GM18508 (cell line): ENCODE results near the gene LRIG1.
A peak's percentile ranks its signal among the peaks of the same experiment; 100 is the strongest.

Source experiments
- ATAC-seq: cut with Tn5 transposase; IDR thresholded peaks from one replicate; pipeline ENCODE4 v1.9.1; 2021; ENCODE audit warnings: moderate number of reproducible peaks; ENCODE audit not compliant: insufficient read depth, unreplicated experiment

LRIG1 gene

GRCh38 chr3:66504850-66505641 lies 4.2 kb upstream of the LRIG1 start:
- no peak for ATAC-seq

DNA sequence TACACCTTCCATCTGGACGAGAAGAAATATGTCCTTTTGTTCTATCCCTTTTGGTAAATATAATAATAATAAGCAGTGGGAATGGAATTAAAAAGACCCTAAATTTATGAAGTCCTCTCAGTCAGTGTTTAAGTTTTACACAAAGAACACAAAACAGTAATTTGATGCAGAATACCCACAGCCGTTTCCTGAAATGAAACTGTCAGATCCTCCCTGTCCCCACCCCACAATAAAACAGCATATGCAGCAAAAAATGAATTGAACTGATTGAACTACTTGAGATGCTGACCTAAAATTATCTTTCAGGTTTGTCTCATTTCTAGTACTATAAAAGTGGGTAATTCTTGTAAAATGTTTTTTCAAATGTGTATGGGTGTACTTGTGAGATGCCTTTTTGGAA lies 2.2 kb upstream of the LRIG1 start:
- no peak for ATAC-seq

DNA sequence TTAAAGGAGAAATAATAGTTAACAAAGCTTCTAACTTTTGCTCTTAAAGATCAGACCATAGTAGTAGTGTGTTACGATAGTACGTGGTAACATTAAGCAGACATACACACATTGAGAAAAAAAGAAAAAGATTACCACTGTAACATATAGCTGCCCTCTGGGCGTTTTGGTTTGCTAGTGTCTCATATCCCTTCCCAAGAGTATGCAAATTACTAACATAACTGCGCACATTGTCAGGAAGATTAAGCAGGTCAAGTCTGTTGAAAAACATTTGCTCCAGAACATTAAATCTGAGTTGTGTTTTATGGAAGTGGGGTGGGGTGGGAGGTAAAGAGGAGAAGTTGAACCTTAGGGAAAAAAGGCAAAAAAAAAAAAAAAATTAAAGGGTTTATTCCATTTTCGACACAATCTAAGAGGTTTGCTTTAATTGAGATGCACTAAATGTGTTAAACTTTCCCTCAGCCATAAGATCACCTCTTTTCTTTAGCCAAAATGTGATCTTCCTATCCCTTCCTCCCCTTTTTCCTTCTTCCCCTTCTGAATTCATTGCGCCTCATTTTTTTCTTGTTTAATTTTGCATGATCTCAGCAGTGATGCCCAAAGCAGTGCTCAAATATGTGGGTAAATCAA lies 1.5 kb upstream of the LRIG1 start:
- no peak for ATAC-seq

GRCh38 chr3:66501483-66502244 lies 842 bp upstream of the LRIG1 start:
- ATAC-seq = no peak

GRCh38 chr3:66499881-66500575 lies 794 bp downstream of the LRIG1 start:
- no peak for ATAC-seq

GRCh38 chr3:66498687-66499621 lies 1.9 kb downstream of the LRIG1 start:
- ATAC-seq = no peak

DNA sequence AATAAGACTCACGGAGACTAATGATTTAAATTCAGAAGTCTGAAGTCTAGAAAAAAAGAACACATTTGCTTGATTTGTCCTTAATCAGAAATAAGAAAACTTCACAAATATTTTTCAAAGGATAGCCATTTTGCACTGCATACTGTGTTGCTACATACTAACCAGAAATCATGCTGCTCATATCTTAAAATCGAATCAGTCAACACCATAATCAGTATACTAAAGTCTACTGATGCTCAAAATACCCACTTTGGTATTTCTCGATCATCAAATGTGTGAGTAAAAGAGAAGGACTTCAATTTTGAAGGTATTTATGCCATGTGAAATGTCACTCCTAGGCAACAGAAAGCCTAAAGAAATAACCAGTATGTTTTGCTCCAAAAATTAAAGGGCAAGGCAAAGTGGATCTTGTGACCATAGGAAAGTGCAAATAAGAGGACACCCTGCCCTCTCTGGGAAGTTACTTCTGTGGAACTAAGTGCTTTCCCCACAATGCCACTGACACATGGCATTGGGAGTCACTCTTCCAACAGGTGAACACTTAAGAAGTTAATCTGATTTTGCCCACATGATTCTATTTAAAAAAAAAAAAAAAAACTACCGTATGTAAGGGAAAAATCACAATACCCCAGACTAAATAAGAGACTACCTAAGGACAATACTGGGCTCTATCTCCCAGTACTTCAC lies 2.7 kb downstream of the LRIG1 start:
- no peak for ATAC-seq

DNA sequence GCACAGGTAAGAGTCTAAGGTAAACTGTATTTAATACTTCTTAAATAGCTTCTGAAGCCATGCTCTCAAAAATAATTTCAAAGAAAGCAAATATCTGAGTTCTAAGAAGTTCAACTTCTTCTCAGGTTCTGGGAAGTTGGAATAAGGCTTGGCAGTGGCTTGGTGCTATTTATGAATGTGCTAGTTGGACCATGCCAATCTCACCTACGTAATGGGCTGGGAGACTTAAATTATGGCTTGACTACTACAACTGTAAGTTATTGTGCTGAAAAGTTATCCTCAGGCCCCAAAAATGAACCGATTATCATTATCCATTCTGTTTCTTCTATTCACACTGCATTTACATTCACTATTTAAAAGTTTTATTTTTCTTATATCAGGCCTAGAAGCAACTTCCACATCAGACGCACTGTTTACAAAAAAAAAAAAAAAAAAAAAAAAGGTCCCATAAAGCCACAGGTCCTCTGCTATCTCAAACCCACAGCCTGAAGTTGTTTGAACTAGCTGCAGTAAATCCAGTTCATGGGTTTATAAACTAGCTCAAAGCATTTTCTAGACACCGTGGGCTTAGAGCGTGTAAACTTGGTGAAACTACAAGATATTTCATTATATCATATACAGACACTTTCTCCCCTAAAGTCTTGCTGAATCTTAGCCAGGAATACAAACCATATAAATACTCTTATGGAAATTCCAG lies 3.4 kb downstream of the LRIG1 start:
- no peak for ATAC-seq

DNA sequence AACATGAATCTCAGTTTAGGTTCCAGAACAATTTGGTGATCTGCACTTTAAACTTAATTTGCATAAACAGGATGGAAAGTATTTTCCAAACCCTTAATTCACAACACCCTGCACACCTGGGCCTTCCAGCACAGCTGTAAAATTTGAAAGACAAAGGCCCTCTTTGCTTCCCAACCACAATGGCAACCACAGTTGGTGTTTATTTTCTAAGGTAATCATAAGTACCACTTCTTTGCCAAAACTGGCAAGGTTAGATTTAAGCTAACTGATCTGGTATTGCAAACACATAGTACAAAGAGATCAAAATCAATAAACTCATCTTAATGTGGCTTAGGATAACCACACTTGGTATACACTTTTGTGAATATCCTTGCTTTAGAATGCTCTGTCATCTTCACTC lies 4.1 kb downstream of the LRIG1 start:
- ATAC-seq = no peak

- ATAC-seq = no peak
These were observed 4.5 kb downstream of the LRIG1 start for GRCh38 chr3:66496301-66496700.

DNA sequence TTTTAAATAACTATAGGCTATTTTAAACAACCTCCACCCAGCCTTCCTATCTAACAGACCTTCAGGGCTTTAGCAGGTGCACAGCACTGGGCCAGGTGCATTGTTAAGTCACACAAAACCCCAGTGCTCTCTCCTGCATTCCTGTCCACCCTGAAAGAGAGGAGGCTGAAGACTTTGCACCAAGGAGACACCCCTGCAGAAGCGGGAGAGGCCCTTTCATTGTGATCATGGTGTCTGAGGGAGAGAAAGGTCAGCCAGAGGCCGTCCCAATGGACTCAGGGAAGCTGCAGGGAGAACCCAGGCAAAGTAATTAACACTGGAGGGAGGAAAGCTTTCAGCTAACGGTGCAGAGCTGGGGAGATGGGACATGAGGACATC lies 5.2 kb downstream of the LRIG1 start:
- ATAC-seq = no peak

DNA sequence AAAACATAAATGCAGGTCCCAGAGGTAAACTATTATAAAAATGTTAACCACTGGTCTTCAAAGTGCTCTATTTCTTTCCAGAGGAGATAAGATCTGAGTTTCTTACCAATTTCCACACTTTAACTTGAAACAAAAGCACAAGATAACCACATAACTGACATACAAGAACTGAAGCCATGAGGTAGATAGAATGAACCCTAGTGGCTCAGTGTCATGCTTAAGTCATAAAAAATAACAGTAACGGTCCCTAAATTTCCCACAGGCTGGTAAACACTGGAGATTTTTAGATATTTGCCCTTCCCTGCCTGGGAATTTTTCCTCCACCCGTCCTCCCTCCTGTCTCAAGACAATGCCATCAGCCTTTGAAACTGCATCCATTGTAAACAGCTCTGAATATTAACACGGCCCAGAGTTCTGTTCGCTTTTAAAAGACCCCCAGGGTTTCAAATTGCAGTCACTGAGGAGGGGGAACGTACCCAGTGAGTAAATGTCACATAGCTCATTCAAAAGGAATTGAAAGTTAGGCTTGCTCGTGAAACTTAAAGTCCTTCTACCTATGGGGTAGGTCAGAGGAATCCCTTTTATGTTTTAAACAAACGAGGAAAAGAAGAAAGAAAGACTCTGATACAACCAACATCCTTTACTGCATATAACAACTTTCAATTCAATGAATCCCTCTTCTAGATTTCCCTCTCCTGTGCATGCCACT lies 5.7 kb downstream of the LRIG1 start:
- ATAC-seq = no peak

DNA sequence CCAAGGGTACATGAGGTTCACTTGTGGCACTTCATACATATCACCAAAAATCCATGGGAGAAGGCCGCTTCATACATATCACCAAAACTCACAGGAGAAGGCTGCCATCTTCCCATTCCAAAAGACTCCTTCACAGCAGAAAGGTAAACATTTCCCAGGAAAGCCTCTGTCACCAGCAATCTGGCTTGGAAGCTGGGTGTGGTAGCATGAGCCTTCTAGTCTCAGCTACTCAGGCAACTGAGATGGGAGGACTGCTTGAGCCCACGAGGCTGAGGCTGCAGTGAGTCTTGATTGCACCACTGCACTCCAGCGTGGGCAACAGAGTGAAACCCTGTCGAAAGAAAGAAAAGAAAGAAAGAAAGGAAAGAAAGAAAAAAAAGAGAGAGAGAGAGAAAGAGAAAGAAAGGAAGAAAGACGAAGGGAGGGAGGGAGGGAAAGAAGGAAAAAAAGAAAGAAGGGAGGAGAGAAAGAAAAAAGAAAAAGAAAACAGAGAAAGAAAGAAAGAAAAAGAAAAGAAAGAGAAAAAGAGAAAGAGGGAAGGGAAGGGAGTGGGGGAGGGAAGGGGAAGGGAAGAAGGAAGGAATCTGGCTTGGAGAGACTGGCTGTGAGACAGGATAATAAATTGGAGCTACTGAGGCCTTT lies 7.2 kb downstream of the LRIG1 start:
- no peak for ATAC-seq

DNA sequence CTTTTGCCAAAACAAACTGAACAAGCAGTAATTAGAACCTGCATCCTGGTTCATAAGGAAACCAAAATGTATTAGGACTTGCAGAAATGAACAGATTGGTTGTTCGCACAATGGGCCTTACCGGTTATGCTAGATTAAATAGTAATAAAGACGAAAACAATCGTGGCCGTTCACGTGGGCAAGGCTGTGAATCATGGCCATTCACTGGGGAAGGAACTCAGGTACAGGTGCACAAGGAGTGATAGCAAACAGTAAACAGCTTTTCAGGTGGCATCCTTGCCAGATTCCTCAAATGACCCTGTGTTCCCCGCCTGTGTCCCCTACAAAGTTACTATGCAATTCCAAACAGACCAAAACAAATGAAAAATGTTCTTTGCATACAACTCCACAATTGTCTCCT lies 8.2 kb downstream of the LRIG1 start:
- ATAC-seq = no peak

GRCh38 chr3:66492071-66492470 lies 8.8 kb downstream of the LRIG1 start:
- ATAC-seq = no peak

GRCh38 chr3:66490984-66491383 lies 9.8 kb downstream of the LRIG1 start:
- no peak for ATAC-seq

DNA sequence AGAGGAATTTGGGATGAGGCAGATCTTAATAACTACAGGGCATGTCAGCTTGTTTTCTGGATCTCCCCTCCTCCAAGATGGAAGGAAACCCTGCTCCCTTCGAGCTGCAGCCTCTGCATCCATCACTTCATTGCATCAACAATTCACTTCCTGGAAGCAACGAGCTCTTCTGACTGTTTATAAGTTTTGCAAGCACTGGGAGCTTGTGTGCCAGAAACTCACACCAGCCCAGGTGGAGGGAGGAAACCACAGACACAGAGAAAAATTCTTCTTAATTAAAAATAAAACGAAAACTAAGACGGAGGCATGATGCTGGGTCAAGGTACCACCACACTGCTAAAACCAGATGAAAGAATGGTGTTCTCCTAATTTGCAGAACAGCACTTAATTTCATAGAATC lies 10.6 kb downstream of the LRIG1 start:
- peak; percentile 51 for ATAC-seq

DNA sequence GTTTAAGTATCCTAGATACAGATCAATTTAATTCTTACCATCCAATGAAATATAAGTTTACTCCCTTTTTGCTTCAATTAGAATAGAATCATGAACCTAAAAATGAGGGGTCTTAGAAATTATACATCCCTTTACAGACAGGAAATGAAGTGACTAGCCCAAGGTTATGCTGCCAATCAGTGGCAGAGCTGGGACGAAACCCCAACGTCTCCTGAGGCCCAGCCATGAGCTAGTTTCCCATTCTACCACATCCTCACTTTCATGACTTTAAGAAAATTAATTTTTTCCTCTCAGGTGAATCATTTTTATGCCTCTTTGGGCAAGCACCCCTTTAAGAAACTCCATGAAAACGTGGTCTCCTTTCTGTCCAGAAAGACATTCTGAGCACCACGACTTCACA lies 11.2 kb downstream of the LRIG1 start:
- no peak for ATAC-seq
